ENCODE data around the gene CDK5R2.

Gene CDK5R2

GRCh38 chr2:219002395-219003266 lies 43.2 kb downstream of the CDK5R2 start:
- no peak for DNase-seq (ENCODE audit: low read depth)

GRCh38 chr2:219003267-219003634 lies 43.8 kb downstream of the CDK5R2 start:
- peak; percentile 28 for DNase-seq (ENCODE audit: low read depth)

GRCh38 chr2:219003979-219004378 lies 44.5 kb downstream of the CDK5R2 start:
- DNase-seq (ENCODE audit: low read depth), result no peak

GRCh38 chr2:219009294-219009693 lies 49.8 kb downstream of the CDK5R2 start:
- no peak for DNase-seq (ENCODE audit: low read depth)

GRCh38 chr2:219010162-219010756 lies 50.8 kb downstream of the CDK5R2 start:
- DNase-seq (ENCODE audit: low read depth), result peak; percentile 30

- DNase-seq (ENCODE audit: low read depth), result no peak
Observed at GRCh38 chr2:219010873-219011272, 51.4 kb downstream of the CDK5R2 start.
